ENCODE measurements around the gene CFAP410.

CFAP410 gene
- 28.7 to 45.8 (median 36.0) reads per million in 9 experiments for total RNA-seq

DNA sequence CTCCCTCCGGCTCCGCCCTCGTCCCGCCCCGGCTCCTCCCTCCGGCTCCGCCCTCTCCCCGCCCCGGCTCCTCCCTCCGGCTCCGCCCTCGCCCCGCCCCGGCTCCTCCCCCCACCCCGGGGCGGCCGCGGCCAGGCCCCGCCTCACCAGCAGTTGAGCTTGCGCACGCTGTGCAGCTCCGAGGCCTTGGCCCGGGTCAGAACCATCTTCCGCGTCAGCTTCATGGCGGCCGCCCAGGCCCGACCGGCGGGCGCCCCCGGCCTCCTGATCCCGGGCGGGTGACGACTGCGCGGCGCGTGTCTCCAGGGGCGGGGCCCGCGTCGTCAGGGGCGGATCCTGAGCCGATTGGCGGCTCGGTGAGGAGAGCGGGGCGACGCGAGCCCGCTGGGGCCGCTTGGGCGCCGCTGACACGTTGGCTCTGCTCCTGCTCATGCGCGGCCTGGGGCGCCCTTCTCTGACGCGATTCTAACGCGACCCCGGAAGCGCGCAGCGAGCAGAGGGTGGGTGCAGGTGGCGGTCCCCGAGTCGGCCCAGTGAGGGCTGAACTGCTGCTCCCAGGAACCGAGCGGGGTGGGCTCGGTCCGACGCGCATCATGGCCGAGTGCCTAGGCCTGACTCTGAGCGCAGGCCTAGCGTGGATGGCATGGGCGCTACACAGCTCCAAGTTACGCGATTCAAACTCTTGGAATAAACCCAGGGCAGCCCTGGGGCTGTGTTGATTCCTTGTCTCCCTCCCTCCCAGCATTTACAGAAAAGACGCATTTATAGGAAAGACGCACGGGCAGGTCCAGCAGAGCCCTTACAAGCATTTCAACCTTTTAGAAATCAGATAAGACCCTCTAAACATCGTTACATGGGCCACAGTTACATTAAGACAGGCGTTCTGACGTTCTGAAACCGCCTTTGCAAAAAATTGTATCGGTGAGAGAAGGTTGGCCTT, at the start of gene CFAP410:
TSS of gene CFAP410 (minus strand) at position 420 of the 940 bp plus-strand sequence. CDS start at position 224, 196 bp downstream.
- H3K9me3 Mint-ChIP-seq: no peaks in the 10 kb centered on the region
- H3K36me3 Mint-ChIP-seq (ENCODE audit: insufficient read depth): peaks cover 45% of the 10 kb centered on the region
- no peaks in the 10 kb centered on the region for H3K27me3 Mint-ChIP-seq
- DNase-seq (peak; percentile 92 to 96 (median 95)), ATAC-seq (replicated peaks) (peak; percentile 87)
- peak within 1 kb of the TSS; percentile 93 to 97 for H3K4me3 Mint-ChIP-seq
- peaks cover 11 to 17% of the 10 kb centered on the region in 2 donors for H3K4me1 Mint-ChIP-seq (ENCODE audit: low read depth in 2 of 2)
- peak within 1 kb of the TSS; percentile 98 to 99 for H3K27ac Mint-ChIP-seq

DNA sequence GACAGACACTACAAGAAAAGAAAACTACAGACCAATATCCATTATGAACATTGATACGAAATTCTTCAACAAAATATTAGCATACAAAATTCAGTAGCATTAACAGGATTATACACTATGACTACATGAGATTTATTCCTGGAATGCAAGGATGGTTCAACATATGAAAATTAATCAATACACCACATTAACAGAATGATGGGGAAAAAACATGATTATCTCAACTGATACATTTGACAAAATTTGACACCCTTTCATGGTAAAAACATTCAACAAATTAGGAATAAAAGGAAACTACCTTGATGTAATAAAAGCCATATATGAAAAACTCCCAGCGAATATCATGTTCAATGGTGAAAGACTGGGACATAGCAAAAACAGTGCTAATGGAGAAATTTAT, 45.8 kb upstream of the CFAP410 start:
- peaks cover 7 to 12% of the 10 kb centered on the region in 2 donors for H3K9me3 Mint-ChIP-seq
- H3K4me1 Mint-ChIP-seq (ENCODE audit: low read depth in 2 of 2): peaks cover 0 to 5% of the 10 kb centered on the region in 2 donors
- no peaks in the 10 kb centered on the region for H3K27me3 Mint-ChIP-seq
- no peak overlapping the region for H3K27ac Mint-ChIP-seq
- ATAC-seq (replicated peaks) (no peak), DNase-seq (no peak)
- no peak overlapping the region for H3K4me3 Mint-ChIP-seq
- H3K36me3 Mint-ChIP-seq (ENCODE audit: insufficient read depth): no peaks in the 10 kb centered on the region

DNA sequence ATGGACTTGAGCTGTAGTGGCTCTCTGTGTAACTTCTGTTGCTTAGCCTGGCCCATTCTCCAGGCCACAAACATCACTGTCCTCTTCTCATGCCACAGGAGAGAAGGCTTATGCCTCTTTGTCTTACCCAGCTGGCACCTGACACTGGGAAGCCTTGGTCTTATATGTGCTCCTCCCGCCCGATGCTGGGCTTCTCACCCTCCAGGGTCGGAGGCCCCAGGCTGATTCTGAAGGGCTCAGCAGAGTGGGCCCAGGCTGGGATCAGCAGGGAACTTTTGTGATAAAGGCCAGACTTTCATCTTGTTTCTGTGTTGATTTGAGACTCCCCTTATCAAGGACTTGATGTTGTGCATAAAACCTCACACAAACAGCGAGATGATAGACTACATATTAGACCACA, 44.0 kb upstream of the CFAP410 start:
- Mint-ChIP-seq H3K27me3 (no peaks in the 10 kb centered on the region), H3K36me3 (ENCODE audit: insufficient read depth) (no peaks in the 10 kb centered on the region), H3K27ac (no peak overlapping the region), H3K9me3 (peaks cover 7 to 12% of the 10 kb centered on the region in 2 donors), H3K4me1 (ENCODE audit: low read depth in 2 of 2) (peaks cover 0 to 5% of the 10 kb centered on the region in 2 donors), H3K4me3 (no peak overlapping the region)
- DNase-seq: no peak
- no peak for ATAC-seq (replicated peaks)

DNA sequence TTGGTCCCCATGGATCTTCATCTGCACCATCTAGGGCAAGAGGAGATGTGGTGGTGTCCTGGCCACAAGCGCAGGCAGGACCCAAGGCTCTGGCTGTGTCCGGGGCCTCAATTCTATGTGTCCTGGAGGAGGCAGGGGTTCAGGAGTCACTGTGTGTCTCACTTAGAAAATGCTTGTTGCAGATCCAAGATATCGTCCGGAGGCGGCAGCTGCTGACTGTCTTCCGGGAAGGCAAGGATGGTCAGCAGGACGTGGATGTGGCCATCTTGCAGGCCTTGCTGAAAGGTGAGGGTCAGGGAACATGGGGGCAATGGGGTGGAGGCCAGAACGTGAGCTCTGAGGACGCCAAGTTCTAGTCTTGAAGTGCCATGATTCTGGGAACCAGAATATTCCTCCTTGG, 43.3 kb upstream of the CFAP410 start:
- no peaks in the 10 kb centered on the region for H3K36me3 Mint-ChIP-seq (ENCODE audit: insufficient read depth)

DNA sequence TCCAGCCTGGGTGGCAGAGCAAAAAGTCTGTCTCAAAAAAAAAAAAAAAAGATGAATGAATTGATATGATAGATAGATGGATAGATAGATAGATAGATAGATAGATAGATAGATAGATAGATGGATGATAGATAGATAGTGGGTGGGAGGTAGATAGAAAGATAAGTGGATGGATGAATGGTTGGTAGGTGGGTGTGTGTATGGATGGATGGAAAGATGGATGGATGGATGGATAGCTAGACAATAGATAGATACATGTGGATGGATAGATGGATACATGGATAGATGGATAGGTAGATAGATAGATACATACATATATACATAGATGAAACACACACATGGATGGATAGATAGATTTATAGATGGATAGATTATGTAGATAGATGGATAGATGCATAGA, 42.7 kb upstream of the CFAP410 start:
- no peak overlapping the region for H3K4me3 Mint-ChIP-seq
- peaks cover 3 to 7% of the 10 kb centered on the region in 2 donors for H3K27me3 Mint-ChIP-seq
- no peaks in the 10 kb centered on the region for H3K36me3 Mint-ChIP-seq (ENCODE audit: insufficient read depth)
- peaks cover 3 to 5% of the 10 kb centered on the region in 2 donors for H3K4me1 Mint-ChIP-seq (ENCODE audit: low read depth in 2 of 2)
- DNase-seq (no peak), ATAC-seq (replicated peaks) (no peak)
- no peak overlapping the region for H3K27ac Mint-ChIP-seq
- H3K9me3 Mint-ChIP-seq: peaks cover 7 to 12% of the 10 kb centered on the region in 2 donors

More for the DNA sequence above, 43.3 kb upstream of the CFAP410 start:
- peaks cover 0 to 5% of the 10 kb centered on the region in 2 donors for H3K4me1 Mint-ChIP-seq (ENCODE audit: low read depth in 2 of 2)
- no peak for DNase-seq
- peaks cover 0 to under 1% of the 10 kb centered on the region in 2 donors for H3K27me3 Mint-ChIP-seq
- H3K4me3 Mint-ChIP-seq: no peak overlapping the region
- H3K9me3 Mint-ChIP-seq: peaks cover 7 to 12% of the 10 kb centered on the region in 2 donors
- no peak for ATAC-seq (replicated peaks)
- H3K27ac Mint-ChIP-seq: no peak overlapping the region

DNA sequence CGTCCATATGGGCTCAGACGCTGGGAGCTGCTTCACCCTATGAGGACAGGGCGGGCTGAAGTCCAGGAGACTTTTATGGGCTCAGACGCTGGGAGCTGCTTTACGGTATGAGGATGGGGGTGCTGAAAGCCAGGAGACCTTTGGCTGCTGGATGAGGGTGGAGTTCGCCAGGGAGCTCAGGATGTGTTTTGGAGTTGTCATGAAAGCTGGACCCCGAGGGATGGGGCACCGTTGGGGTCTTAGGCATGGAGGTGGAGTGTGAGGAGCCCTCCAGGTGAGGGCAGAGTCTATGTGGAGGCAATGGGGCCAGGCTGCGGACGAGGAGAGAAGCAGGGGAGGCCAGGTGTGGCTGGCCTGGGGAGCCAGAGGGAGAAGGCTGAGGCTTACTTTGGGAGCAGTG, 41.7 kb upstream of the CFAP410 start:
- H3K36me3 Mint-ChIP-seq (ENCODE audit: insufficient read depth): no peaks in the 10 kb centered on the region
- H3K27ac Mint-ChIP-seq: no peak overlapping the region

DNA sequence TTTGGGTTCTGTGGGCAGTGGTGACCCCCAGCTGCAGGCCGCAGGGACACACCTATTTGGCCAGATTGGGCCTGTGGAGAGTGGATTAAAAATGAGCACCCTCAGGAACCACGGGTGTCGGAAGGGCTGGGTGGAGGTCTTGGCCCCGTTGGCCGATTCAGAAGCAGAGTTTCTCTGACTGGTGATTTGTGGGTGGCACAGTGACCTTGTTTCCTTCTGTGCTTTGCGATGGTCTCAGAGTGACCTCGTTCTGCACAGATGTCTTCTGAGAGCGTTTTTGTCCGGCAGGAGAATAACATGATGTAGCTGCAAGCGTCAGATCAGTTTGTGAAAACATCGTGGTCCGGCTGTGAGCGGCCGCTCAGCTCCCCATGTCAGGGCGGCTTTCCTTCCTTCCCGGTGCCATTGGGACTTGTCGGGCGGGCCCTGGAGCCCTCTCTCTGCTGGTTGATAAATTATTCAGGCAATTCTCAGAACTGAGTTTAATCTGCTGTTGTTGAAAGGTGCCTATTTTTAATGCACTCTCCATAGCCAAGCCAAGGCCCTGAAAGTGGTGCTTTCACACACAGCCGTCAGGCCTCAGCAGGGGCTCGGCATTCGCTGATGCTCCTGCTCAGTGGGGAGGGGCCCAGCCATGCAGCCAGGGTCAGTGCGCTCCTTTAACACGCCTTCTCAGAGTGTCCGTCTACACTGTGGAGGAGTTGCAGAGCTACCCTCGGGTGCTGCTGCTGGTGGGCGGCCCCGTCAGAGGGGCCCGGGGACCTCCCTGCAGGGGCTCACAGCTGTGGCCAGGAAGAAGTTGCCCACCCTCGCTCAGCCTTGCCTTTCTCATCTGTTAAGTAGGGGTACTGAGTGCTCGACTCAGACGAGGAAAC, 41.0 kb upstream of the CFAP410 start:
- peaks cover 6 to 12% of the 10 kb centered on the region in 2 donors for H3K9me3 Mint-ChIP-seq
- ATAC-seq (replicated peaks) (no peak), DNase-seq (no peak)
- H3K4me3 Mint-ChIP-seq: no peak overlapping the region
- H3K36me3 Mint-ChIP-seq (ENCODE audit: insufficient read depth): peaks cover under 1% of the 10 kb centered on the region
- peaks cover 13 to 14% of the 10 kb centered on the region in 2 donors for H3K4me1 Mint-ChIP-seq (ENCODE audit: low read depth in 2 of 2)
- H3K27ac Mint-ChIP-seq: no peak overlapping the region
- H3K27me3 Mint-ChIP-seq: peaks cover 5 to 10% of the 10 kb centered on the region in 2 donors

More for the DNA sequence above, 41.7 kb upstream of the CFAP410 start:
- peaks cover 7 to 12% of the 10 kb centered on the region in 2 donors for H3K9me3 Mint-ChIP-seq
- peaks cover 7% of the 10 kb centered on the region in 2 donors for H3K4me1 Mint-ChIP-seq (ENCODE audit: low read depth in 2 of 2)
- H3K4me3 Mint-ChIP-seq: no peak overlapping the region
- H3K27me3 Mint-ChIP-seq: peaks cover 5 to 10% of the 10 kb centered on the region in 2 donors
- DNase-seq: no peak
- no peak for ATAC-seq (replicated peaks)

DNA sequence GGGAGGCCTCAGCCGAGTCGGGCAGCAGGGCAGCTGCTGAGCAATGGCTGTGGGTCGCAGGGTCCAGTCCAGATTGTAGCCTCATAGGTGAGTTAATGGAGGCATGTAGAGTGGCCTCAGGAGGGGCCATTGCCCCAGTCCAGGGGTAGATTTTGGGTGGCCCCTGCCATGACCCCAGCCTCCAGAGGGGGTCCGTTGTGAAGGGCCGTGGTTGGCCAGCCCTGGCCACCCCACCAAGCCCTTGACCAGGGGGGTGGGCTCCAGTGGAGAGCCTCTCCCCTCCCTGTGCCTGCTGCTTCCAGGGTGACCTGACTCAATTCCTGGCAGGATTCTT, 40.3 kb upstream of the CFAP410 start:
- H3K4me3 Mint-ChIP-seq: no peak overlapping the region
- ATAC-seq (replicated peaks) (no peak), DNase-seq (no peak)
- H3K4me1 Mint-ChIP-seq (ENCODE audit: low read depth in 2 of 2): peaks cover 21% of the 10 kb centered on the region in 2 donors
- H3K27ac Mint-ChIP-seq: no peak overlapping the region
- peaks cover 8 to 11% of the 10 kb centered on the region in 2 donors for H3K9me3 Mint-ChIP-seq
- H3K27me3 Mint-ChIP-seq: peaks cover 5 to 10% of the 10 kb centered on the region in 2 donors
- peaks cover 5% of the 10 kb centered on the region for H3K36me3 Mint-ChIP-seq (ENCODE audit: insufficient read depth)

DNA sequence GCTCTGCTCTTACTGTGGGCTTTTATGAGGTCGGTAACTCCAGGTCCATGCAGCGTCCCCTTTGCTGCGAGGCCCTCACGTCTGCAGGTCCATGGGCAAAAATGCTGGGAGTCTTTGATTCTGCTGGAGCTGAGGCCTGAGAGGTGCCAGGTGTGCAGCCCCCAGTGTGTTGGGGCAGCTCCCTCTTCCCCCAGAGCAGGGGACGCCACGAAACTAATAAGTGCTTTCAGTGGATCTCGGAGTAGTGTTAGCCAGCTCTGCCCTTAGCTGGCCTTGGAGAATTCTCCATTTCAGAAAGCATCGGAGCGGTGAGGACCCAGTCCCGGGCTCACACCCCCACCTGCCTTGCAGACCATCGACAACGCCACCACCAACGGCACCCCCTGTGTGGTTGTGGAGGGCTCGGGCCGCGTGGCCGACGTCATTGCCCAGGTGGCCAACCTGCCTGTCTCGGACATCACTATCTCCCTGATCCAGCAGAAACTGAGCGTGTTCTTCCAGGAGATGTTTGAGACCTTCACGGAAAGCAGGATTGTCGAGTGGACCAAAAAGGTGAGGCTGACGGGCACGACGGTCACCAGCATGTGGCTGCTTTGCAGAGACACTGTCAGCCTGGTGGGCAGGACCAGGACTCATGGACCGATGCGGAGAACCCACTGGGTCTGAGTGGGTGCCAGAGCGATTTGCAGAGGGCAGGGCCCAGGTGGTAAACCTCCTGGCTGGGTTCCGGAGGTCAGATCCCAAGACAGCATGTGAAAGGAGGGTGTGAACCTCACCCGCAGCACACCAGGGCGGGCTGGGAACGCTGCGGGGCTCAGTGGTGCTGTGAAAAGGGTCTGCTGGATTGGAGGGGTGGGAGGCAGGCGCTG, 39.7 kb upstream of the CFAP410 start:
- peaks cover 5 to 10% of the 10 kb centered on the region in 2 donors for H3K27me3 Mint-ChIP-seq

DNA sequence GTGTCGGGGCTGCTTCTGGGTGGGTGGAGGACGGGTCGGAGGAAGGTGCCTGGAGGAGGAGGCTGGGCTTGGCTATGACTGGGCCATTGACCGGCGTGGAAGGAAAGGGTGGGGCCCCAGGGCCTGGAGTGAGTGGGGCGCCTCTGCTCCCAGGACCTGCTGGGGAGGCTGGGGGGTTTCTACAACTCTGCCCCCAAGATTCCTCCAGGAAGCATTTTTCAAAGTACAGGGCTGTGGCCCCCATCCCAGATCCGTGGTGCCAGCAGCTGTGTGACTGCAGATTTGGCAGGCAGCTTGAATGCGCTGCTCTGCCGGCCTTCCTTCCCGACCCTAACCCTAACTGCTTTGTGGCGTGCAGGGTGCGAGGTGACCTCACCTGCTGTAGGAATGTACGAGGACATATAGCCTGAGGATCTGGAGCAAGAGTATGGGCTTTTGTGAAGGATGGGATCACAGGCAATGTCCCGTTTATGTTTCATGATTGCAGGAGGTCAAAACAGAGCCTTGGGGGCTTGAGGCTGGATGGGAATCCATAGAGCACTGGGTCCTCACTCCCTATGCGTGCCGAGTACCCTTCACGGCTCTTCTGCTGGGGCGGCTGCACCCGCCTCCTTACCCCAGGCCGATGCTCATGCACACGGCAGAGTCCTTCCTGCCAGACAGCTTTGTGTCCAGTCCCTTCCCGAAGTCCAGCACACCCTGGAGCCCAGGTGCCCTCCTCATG, 38.9 kb upstream of the CFAP410 start:
- Mint-ChIP-seq H3K27me3 (peaks cover 5 to 10% of the 10 kb centered on the region in 2 donors), H3K4me3 (no peak overlapping the region), H3K27ac (no peak overlapping the region), H3K4me1 (ENCODE audit: low read depth in 2 of 2) (peaks cover 26 to 31% of the 10 kb centered on the region in 2 donors), H3K36me3 (ENCODE audit: insufficient read depth) (peaks cover 5% of the 10 kb centered on the region), H3K9me3 (peaks cover 0 to 4% of the 10 kb centered on the region in 2 donors)
- ATAC-seq (replicated peaks) (no peak), DNase-seq (no peak)

More for the DNA sequence above, 39.7 kb upstream of the CFAP410 start:
- H3K9me3 Mint-ChIP-seq: peaks cover 5 to 6% of the 10 kb centered on the region in 2 donors
- DNase-seq (no peak), ATAC-seq (replicated peaks) (no peak)
- peaks cover 24 to 27% of the 10 kb centered on the region in 2 donors for H3K4me1 Mint-ChIP-seq (ENCODE audit: low read depth in 2 of 2)
- no peak overlapping the region for H3K4me3 Mint-ChIP-seq
- H3K36me3 Mint-ChIP-seq (ENCODE audit: insufficient read depth): peaks cover 5% of the 10 kb centered on the region
- no peak overlapping the region for H3K27ac Mint-ChIP-seq

DNA sequence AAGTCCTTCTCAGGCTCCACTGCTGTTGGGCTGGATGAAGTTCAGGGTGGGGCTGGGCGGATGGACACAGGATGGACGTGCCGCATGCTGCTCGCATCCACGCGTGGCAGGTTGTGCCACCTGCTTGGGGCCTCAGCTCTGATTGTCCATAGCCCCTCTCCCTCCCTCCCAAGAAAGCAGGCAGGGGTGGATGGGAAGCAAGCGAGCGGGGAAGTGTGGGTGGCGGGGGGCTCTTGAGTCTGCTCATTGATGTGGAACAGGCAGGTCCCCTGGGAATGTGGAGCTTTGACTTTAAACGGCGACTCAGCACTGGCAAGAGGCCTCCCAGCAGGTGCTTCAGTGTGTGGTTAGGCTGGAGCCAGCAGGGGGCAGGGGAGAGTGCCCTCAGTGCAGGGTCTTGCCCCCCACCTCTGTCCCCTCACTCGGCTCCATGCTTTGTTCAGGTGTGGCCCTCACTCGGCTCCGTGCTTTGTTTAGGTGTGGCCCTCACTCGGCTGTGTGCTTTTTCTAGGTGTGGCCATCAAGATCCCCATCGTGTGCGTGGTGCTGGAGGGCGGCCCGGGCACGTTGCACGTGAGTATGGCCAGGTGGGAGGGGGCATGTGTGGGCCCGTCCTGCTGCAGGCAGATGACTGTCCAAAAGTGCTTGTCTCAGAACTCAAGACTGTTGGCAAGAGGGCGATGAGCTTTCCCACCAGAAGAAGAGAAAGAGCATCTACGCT, 38.2 kb upstream of the CFAP410 start:
- Mint-ChIP-seq H3K4me3 (no peak overlapping the region), H3K9me3 (peaks cover 0 to 4% of the 10 kb centered on the region in 2 donors), H3K27me3 (peaks cover 5 to 10% of the 10 kb centered on the region in 2 donors), H3K36me3 (ENCODE audit: insufficient read depth) (peaks cover 5% of the 10 kb centered on the region), H3K4me1 (ENCODE audit: low read depth in 2 of 2) (peaks cover 26 to 31% of the 10 kb centered on the region in 2 donors), H3K27ac (no peak overlapping the region)
- ATAC-seq (replicated peaks): no peak
- DNase-seq: no peak

Measured in effector memory CD8-positive, alpha-beta T cell (primary cell).